SH-SY5Y (cell line): ENCODE results near the gene ENOX1.

Experiments used
- GATA2 ChIP-seq: IDR thresholded peaks from 2 replicates; pipeline ENCODE4 v1.6.1; 2011; ENCODE audit warnings: mild to moderate bottlenecking, low read depth, low read length
- GATA3 ChIP-seq: IDR thresholded peaks from 2 replicates; pipeline ENCODE4 v1.6.1; 2011; ENCODE audit warnings: low read depth, mild to moderate bottlenecking, low read length, moderate library complexity

GRCh38 chr13:43631106-43631505 is 155.7 kb downstream of the ENOX1 start:
- TF ChIP-seq GATA2: no peak
- no peak for TF ChIP-seq GATA3
